HG02571 (cell line): Measurements from ENCODE around the gene NUDT7.

ENCODE experiments used
- ATAC-seq: cut with Tn5 transposase; IDR thresholded peaks from one replicate; pipeline ENCODE4 v1.9.1; 2021; ENCODE audit warnings: mild to moderate bottlenecking, moderate library complexity; ENCODE audit not compliant: unreplicated experiment

The NUDT7 gene

GRCh38 chr16:77775911-77776909 is 53.9 kb downstream of the NUDT7 start:
- no peak for ATAC-seq

DNA sequence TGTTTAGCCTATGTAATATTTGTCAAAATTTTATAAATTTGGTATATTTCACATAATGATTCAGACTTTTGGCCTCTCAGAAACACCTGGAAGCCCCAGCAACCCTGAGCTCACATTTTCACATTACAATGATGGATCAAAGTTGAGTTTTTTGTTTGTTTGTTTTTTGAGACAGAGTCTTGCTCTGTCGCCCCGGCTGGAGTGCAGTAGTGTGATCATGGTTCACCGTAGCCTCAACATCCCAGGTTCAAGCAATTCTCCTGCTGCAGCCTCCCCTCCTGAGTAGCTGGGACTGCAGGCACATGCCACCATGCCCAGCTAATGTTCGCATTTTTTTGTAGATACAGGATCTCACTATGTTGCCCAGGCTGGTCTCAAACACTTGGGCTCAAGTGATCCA is 55.4 kb downstream of the NUDT7 start:
- no peak for ATAC-seq

DNA sequence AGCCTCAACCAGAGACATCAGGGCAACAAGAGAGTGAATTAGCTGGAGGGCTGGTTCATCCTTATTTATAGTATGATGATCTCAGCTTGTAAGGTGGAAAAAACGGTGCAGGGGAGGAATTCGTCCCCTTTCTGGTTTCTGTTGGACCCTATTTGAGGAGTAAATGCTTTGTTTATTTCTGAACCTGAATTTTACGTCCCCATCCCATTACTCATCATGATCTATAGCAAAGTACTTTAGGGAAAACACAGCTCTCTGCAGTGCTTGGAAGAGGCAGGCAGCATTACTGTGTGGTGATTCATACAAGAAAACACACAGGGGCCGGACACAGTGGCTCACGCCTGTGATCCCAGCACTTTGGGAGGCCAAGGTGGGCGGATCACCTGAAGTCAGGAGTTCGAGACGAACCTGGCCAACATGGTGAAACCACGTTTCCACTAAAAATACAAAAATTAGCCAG is 58.1 kb downstream of the NUDT7 start:
- no peak for ATAC-seq

DNA sequence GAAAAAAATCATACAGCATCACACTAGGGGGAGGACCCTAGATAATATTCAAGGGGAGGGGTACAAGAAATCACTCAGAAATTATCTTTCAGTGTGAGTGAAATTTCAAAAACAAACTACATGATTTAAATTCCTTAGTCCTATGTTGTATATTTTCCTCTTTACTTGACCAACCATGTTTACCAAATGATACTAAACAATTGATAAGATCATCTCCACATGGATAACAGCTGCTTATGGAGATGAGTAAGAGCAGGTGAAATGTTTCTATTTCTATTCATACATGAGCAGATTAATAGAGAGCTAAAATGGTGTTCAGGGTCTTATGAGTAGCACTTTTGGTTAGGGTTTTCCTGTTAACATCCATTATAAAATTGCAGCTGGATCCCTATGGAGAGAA is 58.8 kb downstream of the NUDT7 start:
- ATAC-seq: no peak

DNA sequence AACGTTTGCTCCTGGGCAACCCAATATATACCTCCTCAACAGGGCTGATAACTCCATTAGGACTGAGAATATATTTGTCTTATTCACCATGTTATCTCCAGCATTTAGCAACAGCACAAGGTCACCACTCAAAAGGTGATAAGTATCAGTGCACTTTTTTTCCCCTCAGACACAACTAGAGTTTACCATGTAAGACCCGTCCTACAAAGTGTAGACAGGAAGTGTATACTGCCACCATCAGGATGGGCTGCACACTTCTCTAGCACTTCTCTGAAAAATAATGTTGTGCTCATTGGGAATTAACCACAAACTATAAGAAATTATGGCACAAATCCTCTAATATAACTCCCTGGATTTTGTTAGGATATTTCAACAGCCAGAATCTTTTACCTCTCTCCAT is 60.4 kb downstream of the NUDT7 start:
- no peak for ATAC-seq

GRCh38 chr16:77784441-77785372 is 62.4 kb downstream of the NUDT7 start:
- no peak for ATAC-seq

DNA sequence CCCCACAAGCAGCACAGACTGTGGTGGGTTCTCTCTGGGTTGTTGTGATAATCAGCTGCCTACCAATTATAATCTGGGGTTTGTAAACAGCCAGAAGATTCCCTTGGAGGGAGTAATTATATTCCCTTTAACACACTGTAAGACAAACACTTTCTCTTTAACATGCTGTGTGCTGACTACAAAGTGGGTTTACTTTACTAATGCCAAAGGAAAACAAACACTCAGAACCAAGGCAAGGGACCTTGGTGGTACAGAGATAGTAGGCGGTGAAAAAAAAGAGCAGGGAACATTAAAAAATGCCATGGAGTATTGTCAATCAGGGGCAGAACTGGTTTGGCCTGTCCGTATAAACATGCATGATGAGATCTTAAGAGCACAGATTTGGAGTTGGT is 63.1 kb downstream of the NUDT7 start:
- ATAC-seq: no peak

GRCh38 chr16:77786186-77786847 is 64.0 kb downstream of the NUDT7 start:
- no peak for ATAC-seq

DNA sequence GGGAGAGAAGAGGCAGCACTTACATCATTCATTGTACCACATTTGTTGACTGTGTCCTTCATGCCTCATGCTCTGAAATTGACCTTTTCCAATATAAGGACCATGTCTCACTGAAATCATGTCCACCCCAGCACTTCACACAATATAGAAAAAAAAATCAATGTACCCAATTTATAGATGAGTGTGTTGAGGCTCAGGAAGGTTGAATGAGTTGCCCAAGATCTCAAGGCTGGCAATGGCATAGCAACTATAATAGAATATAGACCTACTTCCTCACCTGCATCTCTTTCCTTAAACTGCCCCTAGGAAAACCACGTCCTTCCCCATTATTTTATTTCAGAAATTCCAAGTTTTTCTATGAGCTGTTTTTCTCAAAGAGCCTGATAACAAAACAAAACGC is 65.1 kb downstream of the NUDT7 start:
- ATAC-seq: no peak

DNA sequence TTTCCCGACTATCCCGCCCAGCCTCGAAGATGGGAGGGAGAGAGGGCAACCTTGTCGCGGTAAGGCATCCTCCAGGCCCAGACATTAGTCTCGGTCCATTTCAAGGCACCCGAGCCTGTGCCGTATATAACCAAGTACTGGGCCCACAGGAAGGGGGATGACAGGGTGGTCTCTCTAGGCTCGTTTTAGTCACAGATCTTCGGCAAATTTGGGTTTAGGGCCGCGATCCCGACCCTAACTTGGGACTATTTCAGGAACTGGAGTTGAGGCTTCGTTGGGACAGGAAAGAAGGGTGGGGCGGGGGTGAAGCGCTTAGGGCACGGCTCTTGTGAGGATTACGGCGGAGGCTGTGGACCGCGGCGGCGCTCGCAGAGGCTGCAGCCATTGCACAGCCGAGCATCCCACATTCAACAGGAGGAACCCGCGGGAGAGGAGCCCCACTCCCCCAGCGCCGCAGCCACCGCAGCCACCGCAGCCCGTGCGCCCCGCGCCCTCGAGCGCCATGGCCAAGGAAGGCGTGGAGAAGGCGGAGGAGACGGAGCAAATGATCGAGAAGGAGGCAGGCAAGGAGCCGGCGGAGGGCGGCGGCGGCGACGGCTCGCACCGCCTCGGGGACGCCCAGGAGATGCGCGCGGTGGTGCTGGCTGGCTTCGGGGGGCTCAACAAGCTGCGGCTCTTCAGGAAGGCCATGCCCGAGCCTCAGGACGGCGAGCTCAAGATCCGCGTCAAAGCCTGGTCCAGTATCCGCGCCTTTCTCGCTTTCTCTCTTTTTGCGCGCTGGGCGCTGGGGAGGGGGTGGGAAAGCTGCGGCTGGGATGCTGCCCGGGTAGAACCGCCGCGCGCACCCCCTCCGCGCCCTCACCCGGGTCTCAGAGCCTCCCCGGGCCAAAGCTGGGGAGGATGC is 66.1 kb downstream of the NUDT7 start, which contains the start of gene VAT1L:
VAT1L (plus strand) TSS at position 384 of the 904 bp plus-strand sequence; CDS start at position 503, 119 bp downstream.
- no peak for ATAC-seq

DNA sequence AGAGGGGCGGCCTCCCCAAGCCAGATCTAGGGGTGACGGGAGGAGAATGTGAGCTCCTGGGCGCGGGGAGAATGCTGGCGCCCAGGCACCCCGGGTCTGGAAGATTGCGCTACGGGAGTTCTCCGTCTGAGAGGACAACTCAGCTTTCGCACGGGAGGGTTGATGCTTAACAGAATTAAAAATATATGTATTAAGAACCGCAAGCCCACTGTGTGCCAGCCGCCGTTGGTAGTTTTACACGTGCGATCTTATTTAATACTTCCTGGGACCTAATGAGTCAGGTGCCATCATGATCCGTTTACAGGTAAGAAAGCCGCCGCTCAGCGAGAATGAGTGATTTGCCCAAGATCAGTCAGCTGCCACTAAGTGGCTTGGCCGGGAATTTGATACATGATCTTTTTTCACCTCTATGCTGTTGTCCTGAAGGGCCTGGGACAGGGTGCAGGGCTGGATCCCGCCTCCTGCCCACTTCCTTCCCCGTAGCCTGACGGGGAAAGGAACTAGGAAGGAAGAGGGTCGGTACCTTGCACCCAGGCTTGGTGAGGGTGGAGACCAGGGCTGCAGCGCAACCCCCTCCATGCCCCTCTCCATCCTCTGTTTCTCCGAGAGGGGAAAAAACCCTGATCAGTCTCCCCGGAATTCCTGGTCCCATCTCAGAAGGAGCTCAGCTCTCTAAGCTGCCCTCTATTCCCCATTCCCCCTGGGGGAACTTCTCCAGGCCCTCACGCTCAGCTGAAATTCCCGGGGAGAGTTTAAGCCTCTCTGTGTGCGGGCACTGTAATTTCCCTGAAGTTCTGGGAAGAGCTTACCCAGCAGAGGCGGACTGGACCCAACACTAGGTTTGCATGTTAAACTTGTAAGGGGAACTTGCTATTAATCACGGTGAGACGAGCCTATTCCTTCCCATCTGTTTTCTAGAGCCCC is 67.0 kb downstream of the NUDT7 start:
- no peak for ATAC-seq

DNA sequence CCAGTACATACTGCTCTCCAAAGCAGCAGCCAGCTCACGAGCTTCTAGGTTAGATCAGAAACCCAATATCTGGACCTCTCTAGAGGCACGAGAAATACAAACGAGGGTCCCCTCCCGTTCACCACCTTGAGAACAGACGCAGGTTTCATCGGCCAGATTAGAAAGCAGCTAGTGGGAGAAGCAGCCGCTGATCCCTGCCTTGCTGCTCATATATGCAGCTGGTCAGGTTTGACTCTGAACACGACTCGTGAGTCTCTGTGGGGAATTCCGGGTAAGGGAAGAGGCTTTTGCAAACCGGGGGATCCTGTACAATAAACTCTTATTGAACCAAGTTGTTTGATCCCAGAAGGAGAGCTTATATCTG is 67.7 kb downstream of the NUDT7 start:
- no peak for ATAC-seq

- no peak for ATAC-seq
These were observed 68.6 kb downstream of the NUDT7 start for GRCh38 chr16:77790912-77791311.
